Measurements from ENCODE around the gene KRTAP12-1. TPM values are rescaled to one million over a fixed set of nuclear protein-coding genes. Genes with fewer than 3 reads are reported as not detected.

Gene KRTAP12-1
- total RNA-seq, 1 donor from 2014 or later, result not detected

DNA sequence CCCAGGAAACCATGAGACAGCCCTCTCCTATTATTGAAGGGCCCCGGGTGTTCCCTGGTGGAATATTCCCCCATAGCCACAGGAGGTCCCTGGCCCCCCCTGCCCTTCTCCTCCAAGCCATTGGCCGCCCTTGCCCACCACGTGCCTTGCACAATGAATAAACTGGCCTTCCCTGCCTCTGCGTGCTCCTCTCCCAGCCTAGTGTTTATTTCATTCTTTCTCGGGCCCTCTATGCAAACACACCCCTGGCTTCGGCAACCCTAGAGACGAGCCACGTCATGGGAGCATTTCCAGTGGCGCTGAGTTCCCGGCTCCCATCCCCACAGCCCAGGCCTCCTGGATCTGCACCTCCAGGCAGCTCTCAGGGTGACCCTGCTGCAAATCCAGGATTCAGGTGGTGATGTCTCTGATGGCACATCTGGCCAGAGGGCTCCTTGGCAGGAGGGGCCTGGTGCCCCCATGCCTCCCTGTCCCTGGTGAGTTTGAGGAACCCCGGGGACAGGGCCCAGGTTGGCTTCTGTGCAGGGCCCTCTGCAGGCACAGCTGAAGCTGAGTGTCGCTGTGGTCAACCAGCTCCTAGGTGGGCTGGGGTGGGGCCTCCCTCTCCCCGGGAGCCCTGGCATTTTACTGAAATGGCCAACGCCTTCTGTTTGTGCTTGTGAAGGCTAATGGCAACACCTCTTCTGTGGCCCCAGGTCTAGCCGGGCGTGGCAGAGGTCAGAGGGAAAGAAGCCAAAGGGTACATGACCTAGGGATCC lies 21.2 kb upstream of the KRTAP12-1 start:
- no peak overlapping the region for H3K27ac ChIP-seq
- DNase-seq (no peak), ATAC-seq (no peak)
- TF ChIP-seq CTCF (IDR thresholded peaks at IDR 0.05), result no peak
- intact Hi-C loops (cut with DNase I), result no loop called here
- no peaks in the 10 kb centered on the region for H3K36me3 ChIP-seq
- H3K4me1 ChIP-seq, result no peaks in the 10 kb centered on the region
- H3K9me3 ChIP-seq, result no peaks in the 10 kb centered on the region
- no peak overlapping the region for H3K4me3 ChIP-seq
- peaks cover 82% of the 10 kb centered on the region for H3K27me3 ChIP-seq (ENCODE audit: low read depth)

DNA sequence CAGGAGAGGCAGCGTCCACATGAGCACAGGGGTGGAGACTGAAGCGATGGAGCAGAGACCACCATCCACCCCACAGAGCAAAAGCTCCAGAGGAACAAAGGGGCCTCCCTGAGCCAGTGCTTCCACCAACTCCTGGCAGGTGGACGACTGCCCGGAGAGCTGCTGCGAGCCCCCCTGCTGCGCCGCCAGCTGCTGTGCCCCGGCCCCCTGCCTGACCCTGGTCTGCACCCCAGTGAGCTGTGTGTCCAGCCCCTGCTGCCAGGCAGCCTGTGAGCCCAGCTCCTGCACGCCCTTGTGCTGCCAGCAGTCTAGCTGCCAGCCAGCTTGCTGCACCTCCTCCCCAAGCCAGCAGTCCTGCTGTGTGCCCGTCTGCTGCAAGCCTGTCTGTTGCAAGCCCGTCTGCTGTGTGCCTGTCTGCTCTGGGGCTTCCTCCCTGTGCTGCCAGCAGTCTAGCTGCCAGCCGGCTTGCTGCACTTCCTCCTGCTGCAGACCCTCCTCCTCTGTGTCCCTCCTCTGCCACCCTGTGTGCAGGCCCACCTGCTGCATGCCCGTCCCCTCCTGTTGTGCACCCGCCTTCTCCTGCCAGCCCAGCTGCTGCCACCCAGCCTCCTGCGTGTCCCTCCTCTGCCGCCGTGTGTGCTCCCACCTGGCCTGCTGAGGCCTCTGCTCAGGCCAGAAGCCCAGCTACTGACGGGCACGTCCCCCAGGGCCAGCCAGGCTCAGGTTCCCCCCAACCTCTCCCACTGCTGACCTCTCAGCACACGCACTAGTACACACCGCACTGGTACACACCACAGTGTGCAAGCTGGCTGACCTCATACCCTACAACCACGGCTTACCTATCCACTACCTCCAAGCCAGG lies 20.4 kb upstream of the KRTAP12-1 start:
- DNase-seq, result no peak
- peaks cover 82% of the 10 kb centered on the region for H3K27me3 ChIP-seq (ENCODE audit: low read depth)
- ATAC-seq, result no peak
- TF ChIP-seq CTCF (IDR thresholded peaks at IDR 0.05), result no peak
- no peaks in the 10 kb centered on the region for H3K36me3 ChIP-seq
- H3K4me3 ChIP-seq, result no peak overlapping the region
- H3K9me3 ChIP-seq, result no peaks in the 10 kb centered on the region
- intact Hi-C loops (cut with DNase I), result no loop called here
- H3K27ac ChIP-seq, result no peak overlapping the region
- H3K4me1 ChIP-seq, result no peaks in the 10 kb centered on the region

DNA sequence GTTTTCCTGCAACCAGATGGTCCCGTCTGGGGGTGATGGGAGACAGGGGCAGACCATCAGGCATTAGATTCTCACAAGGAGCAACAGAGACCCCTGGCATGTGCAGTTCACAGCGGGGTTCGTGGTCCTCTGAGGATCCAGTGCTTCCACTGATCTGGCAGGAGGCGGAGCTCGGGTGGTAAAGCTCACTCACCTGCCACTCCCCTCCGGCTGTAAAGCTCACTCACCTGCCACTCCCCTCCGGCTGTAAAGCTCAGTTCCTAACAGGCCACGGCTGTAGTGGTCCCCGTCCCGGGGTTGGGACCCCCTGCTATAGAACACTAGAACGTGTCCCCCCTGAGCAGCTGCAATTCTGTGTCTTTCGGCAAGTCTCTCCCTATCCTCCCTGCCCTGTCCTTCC lies 19.6 kb upstream of the KRTAP12-1 start:
- DNase-seq (no peak), ATAC-seq (no peak)
- H3K27me3 ChIP-seq (ENCODE audit: low read depth), result peaks cover 74% of the 10 kb centered on the region
- TF ChIP-seq CTCF (IDR thresholded peaks at IDR 0.05), result no peak
- no peak overlapping the region for H3K4me3 ChIP-seq
- H3K9me3 ChIP-seq, result no peaks in the 10 kb centered on the region
- H3K4me1 ChIP-seq, result no peaks in the 10 kb centered on the region
- H3K36me3 ChIP-seq, result no peaks in the 10 kb centered on the region
- intact Hi-C loops (cut with DNase I), result no loop called here
- H3K27ac ChIP-seq, result no peak overlapping the region

DNA sequence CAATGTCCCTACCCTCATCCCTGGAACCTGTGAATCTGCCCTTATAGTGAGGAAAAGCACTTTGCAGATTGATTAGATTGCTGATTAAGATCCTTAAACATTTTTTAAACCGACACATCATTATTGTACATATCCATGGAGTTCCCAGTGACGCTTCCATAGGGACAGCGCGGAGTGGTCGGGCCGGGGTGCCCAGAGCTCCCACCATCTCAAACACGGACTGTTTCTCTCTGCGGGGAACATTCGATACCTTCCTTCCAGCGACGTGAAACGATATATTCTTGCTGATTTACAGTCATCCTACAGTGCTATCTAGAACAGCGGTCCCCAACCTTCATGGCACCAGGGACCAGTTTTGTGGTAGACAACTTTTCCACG lies 19.0 kb upstream of the KRTAP12-1 start:
- no peak overlapping the region for H3K27ac ChIP-seq
- no peak overlapping the region for H3K4me3 ChIP-seq
- ATAC-seq, result no peak
- intact Hi-C loops (cut with DNase I), result no loop called here
- no peaks in the 10 kb centered on the region for H3K9me3 ChIP-seq
- H3K36me3 ChIP-seq, result no peaks in the 10 kb centered on the region
- H3K27me3 ChIP-seq (ENCODE audit: low read depth), result peaks cover 69% of the 10 kb centered on the region
- no peaks in the 10 kb centered on the region for H3K4me1 ChIP-seq
- TF ChIP-seq CTCF (IDR thresholded peaks at IDR 0.05), result no peak
- no peak for DNase-seq

GRCh38 chr21:44700101-44701022 lies 18.4 kb upstream of the KRTAP12-1 start:
- H3K36me3 ChIP-seq, result no peaks in the 10 kb centered on the region
- intact Hi-C loops (cut with DNase I), result no loop called here
- ATAC-seq, result no peak
- H3K4me3 ChIP-seq, result no peak overlapping the region
- no peaks in the 10 kb centered on the region for H3K9me3 ChIP-seq
- DNase-seq, result no peak
- no peak overlapping the region for H3K27ac ChIP-seq
- H3K27me3 ChIP-seq (ENCODE audit: low read depth), result peaks cover 66% of the 10 kb centered on the region
- no peak for TF ChIP-seq CTCF (IDR thresholded peaks at IDR 0.05)
- H3K4me1 ChIP-seq, result no peaks in the 10 kb centered on the region

All from lower lobe of right lung (tissue), 2 donors.